Measurements from ENCODE around the gene FAM117A. TPM values are rescaled to one million over a fixed set of nuclear protein-coding genes. Genes with fewer than 3 reads are reported as not detected.

Gene FAM117A
- total and polyA plus RNA-seq, 3 experiments from 2014 or later: 21.8 to 85.0 (median 24.8) TPM

- Mint-ChIP-seq H3K9me3 (no peaks in the 10 kb centered on the region), H3K36me3 (peaks cover 0 to 51% (median 5%) of the 10 kb centered on the region in 3 donors), H3K27me3 (no peaks in the 10 kb centered on the region), H3K4me3 (peak within 1 kb of the TSS; percentile 91 to 100 (median 96)), H3K27ac (peak within 1 kb of the TSS; percentile 90 to 100 (median 98)), H3K4me1 (peaks cover 50 to 60% (median 59%) of the 10 kb centered on the region in 3 donors)
- ChIA-PET CTCF (interaction anchor here (0.6 to 3.4 kb wide), 14 partner anchors 9 to 219 kb away, joined by 3 to 18 read pairs (median 4); partner anchors contain the start of genes FAM117A and SLC35B1), POLR2A (interaction anchor here (0.7 to 3.0 kb wide), 11 partner anchors 22 to 427 kb away, joined by 3 to 24 read pairs (median 5); partner anchors contain the start of genes FAM117A and SLC35B1)
- peak within 1 kb of the TSS; percentile 93 for H3K4me3 ChIP-seq (ENCODE audit: low read length)
- peak within 1 kb of the TSS; percentile 98 for H3K27ac ChIP-seq (ENCODE audit: low read depth, low read length)
- peaks cover 33% of the 10 kb centered on the region for H3K4me1 ChIP-seq (ENCODE audit: insufficient read depth, low read length)
- no peaks in the 10 kb centered on the region for H3K27me3 ChIP-seq (ENCODE audit: insufficient read depth, low read length, poor library complexity, severe bottlenecking)
- no peaks in the 10 kb centered on the region for H3K9me3 ChIP-seq (ENCODE audit: low read length)
- H3K36me3 ChIP-seq (ENCODE audit: insufficient read depth, low read length): peaks cover 17% of the 10 kb centered on the region
- peak; percentile 97 to 99 (median 99) for DNase-seq
These were observed 24.7 kb upstream of the FAM117A start, which contains the start of gene KAT7 for GRCh38 chr17:49788478-49789242. KAT7 (plus strand) TSS chr17:49788681; CDS start chr17:49788835, 154 bp downstream.

- peaks cover 47 to 54% (median 53%) of the 10 kb centered on the region in 3 donors for H3K4me1 Mint-ChIP-seq
- DNase-seq: peak in 1 of 5 donors; percentile 8
These were observed 24.1 kb upstream of the FAM117A start for GRCh38 chr17:49787884-49788477.

DNA sequence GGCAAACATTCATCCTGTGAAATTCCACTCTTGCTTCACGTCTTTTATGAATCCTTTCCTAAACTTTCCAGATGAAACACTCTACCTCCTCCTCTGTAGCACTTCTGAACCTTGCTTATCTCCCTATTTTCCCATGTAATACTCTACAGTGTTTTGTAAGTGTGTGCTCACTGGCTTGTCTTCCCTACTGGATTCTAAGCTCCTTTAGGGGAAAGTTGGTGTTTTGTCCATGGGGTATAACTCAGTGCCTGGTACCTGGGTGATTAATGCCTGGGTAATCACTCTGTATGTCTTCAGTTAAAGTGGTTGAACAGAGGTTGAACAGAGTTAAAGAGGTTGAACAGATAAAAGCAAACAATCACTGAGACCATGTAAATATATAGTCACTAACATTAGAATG, 20.7 kb upstream of the FAM117A start:
- Histone ChIP-seq H3K4me3 (ENCODE audit: low read length) (no peak overlapping the region), H3K36me3 (ENCODE audit: insufficient read depth, low read length) (no peaks in the 10 kb centered on the region), H3K27ac (ENCODE audit: low read depth, low read length) (no peak overlapping the region), H3K4me1 (ENCODE audit: insufficient read depth, low read length) (peaks cover 13% of the 10 kb centered on the region), H3K27me3 (ENCODE audit: insufficient read depth, low read length, poor library complexity, severe bottlenecking) (no peaks in the 10 kb centered on the region), H3K9me3 (ENCODE audit: low read length) (no peaks in the 10 kb centered on the region)
- no peak for DNase-seq
- peaks cover 0 to 13% (median 0%) of the 10 kb centered on the region in 3 donors for H3K36me3 Mint-ChIP-seq
- H3K4me1 Mint-ChIP-seq: peaks cover 20 to 23% (median 23%) of the 10 kb centered on the region in 3 donors
- ChIA-PET CTCF (no interaction called here), POLR2A (interaction anchor here (1.1 kb wide), 1 partner anchor 20 kb away, joined by 3 read pairs; no protein-coding TSS in a partner anchor)
- H3K27ac Mint-ChIP-seq: peak overlapping the region in 1 of 8 donors; percentile 49
- no peaks in the 10 kb centered on the region for H3K9me3 Mint-ChIP-seq
- H3K4me3 Mint-ChIP-seq: no peak overlapping the region
- no peaks in the 10 kb centered on the region for H3K27me3 Mint-ChIP-seq

More at GRCh38 chr17:49787884-49788477, 24.1 kb upstream of the FAM117A start:
- ChIA-PET CTCF (interaction anchor here (0.8 to 3.4 kb wide), 13 partner anchors 9 to 218 kb away, joined by 3 to 18 read pairs (median 4); partner anchors contain the start of genes FAM117A and SLC35B1), POLR2A (interaction anchor here (0.7 to 3.0 kb wide), 11 partner anchors 21 to 426 kb away, joined by 3 to 24 read pairs (median 5); partner anchors contain the start of genes FAM117A and SLC35B1)
- no peaks in the 10 kb centered on the region for H3K9me3 Mint-ChIP-seq
- peak overlapping the region; percentile 90 to 100 (median 98) for H3K27ac Mint-ChIP-seq
- Histone ChIP-seq H3K9me3 (ENCODE audit: low read length) (no peaks in the 10 kb centered on the region), H3K27ac (ENCODE audit: low read depth, low read length) (peak overlapping the region; percentile 98), H3K27me3 (ENCODE audit: insufficient read depth, low read length, poor library complexity, severe bottlenecking) (no peaks in the 10 kb centered on the region), H3K4me3 (ENCODE audit: low read length) (peak overlapping the region; percentile 85), H3K4me1 (ENCODE audit: insufficient read depth, low read length) (peaks cover 29% of the 10 kb centered on the region), H3K36me3 (ENCODE audit: insufficient read depth, low read length) (peaks cover 13% of the 10 kb centered on the region)
- H3K36me3 Mint-ChIP-seq: peaks cover 0 to 44% (median 2%) of the 10 kb centered on the region in 3 donors
- peak overlapping the region; percentile 91 to 100 (median 96) for H3K4me3 Mint-ChIP-seq
- no peaks in the 10 kb centered on the region for H3K27me3 Mint-ChIP-seq

DNA sequence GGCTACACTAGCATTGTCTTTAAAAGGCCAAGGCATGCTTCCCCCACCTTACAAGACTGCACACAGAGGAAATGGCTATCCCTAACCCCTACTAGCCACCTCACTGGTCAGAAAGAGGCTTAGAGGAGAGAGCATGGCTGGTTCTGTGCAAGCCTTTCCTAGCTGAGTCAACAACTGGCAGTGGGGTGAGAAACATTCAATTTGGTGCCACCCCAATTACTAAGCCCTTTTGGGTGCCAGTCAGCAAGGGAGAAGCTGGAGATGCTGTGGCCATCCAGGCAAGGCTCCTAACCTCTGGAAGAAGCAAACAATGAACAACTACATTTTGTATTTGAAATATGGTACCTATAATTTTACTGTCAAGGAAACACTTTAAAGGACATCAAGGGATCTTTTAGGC, 19.9 kb upstream of the FAM117A start:
- Mint-ChIP-seq H3K36me3 (peaks cover 0 to 5% (median 0%) of the 10 kb centered on the region in 3 donors), H3K27ac (peak overlapping the region in 1 of 8 donors; percentile 49), H3K9me3 (no peaks in the 10 kb centered on the region), H3K27me3 (no peaks in the 10 kb centered on the region), H3K4me1 (peaks cover 17 to 22% (median 21%) of the 10 kb centered on the region in 3 donors), H3K4me3 (no peak overlapping the region)
- Histone ChIP-seq H3K4me1 (ENCODE audit: insufficient read depth, low read length) (peaks cover 8% of the 10 kb centered on the region), H3K27ac (ENCODE audit: low read depth, low read length) (no peak overlapping the region), H3K9me3 (ENCODE audit: low read length) (no peaks in the 10 kb centered on the region), H3K4me3 (ENCODE audit: low read length) (no peak overlapping the region), H3K36me3 (ENCODE audit: insufficient read depth, low read length) (no peaks in the 10 kb centered on the region), H3K27me3 (ENCODE audit: insufficient read depth, low read length, poor library complexity, severe bottlenecking) (no peaks in the 10 kb centered on the region)
- ChIA-PET CTCF (interaction anchor here (1.1 kb wide), 1 partner anchor 68 kb away, joined by 4 read pairs; no protein-coding TSS in a partner anchor), POLR2A (interaction anchor here (0.6 kb wide), 2 partner anchors 107 to 637 kb away, joined by 3 to 4 read pairs; no protein-coding TSS in a partner anchor)
- no peak for DNase-seq

DNA sequence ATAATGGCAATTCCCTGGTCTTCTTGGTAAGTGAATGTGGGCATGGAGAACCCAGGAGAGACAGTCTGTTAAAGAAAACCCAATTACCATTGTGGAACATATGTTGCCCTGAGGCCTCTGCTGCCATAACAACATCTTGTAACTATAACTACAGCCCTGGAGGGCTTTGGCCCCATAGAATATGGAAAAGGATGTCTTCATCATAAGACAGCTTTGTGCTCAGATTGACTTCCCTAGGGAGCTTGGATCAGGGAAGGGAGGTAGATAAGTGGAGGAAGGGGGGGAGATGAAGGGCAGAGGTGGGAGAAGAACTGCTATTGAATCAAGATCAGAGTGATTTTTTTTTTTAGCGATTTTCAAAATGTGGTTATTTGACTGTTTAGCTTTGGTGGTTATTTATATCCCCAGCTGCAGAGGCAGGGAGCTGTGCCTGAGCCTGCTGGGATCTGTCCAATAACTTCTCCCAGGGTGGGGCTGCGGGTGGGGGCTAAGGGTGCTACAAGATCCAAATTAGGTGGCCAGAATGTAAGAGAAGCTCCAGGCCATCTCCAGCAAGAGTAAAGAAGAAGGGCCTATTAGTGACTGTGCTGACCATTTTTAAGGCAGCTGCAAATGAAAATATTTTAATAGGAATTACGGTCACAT, 19.3 kb upstream of the FAM117A start:
- Mint-ChIP-seq H3K9me3 (no peaks in the 10 kb centered on the region), H3K4me1 (peaks cover 17 to 21% (median 20%) of the 10 kb centered on the region in 3 donors), H3K27ac (peak overlapping the region in 1 of 8 donors; percentile 12), H3K36me3 (peaks cover 0 to 1% (median 0%) of the 10 kb centered on the region in 3 donors), H3K4me3 (no peak overlapping the region), H3K27me3 (no peaks in the 10 kb centered on the region)
- no peak overlapping the region for H3K4me3 ChIP-seq (ENCODE audit: low read length)
- no peaks in the 10 kb centered on the region for H3K36me3 ChIP-seq (ENCODE audit: insufficient read depth, low read length)
- peaks cover 8% of the 10 kb centered on the region for H3K4me1 ChIP-seq (ENCODE audit: insufficient read depth, low read length)
- H3K9me3 ChIP-seq (ENCODE audit: low read length): no peaks in the 10 kb centered on the region
- H3K27me3 ChIP-seq (ENCODE audit: insufficient read depth, low read length, poor library complexity, severe bottlenecking): no peaks in the 10 kb centered on the region
- POLR2A ChIA-PET: interaction anchor here (0.6 kb wide), 2 partner anchors 106 to 638 kb away, joined by 3 to 4 read pairs; no protein-coding TSS in a partner anchor
- DNase-seq: no peak
- H3K27ac ChIP-seq (ENCODE audit: low read depth, low read length): no peak overlapping the region
- CTCF ChIA-PET: interaction anchor here (1.1 kb wide), 1 partner anchor 68 kb away, joined by 4 read pairs; no protein-coding TSS in a partner anchor

DNA sequence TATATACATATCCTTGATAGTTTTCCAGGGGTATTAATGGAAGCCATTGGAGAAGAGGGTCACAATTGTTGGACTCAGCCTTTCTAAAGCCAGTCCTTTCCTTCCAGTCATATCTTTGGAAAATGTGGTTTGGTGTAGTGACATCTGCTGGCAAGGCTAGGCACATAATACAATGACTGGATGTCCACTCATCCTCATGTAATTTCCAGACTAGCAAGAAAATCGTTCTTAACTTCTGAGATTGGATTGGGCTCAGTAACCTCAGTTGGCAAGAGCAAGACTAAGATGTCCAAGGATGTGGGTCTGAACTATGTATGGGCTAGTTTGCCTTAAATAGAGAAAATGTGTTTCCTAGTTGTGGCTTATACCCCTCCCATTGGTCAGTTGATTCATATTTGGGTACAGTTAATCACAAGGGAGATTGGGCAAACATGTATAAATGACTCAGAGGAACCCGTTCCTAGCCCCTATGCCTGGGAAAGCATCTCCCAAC, 15.9 kb upstream of the FAM117A start:
- Histone ChIP-seq H3K4me1 (ENCODE audit: insufficient read depth, low read length) (no peaks in the 10 kb centered on the region), H3K27ac (ENCODE audit: low read depth, low read length) (no peak overlapping the region), H3K4me3 (ENCODE audit: low read length) (no peak overlapping the region), H3K9me3 (ENCODE audit: low read length) (no peaks in the 10 kb centered on the region), H3K27me3 (ENCODE audit: insufficient read depth, low read length, poor library complexity, severe bottlenecking) (no peaks in the 10 kb centered on the region), H3K36me3 (ENCODE audit: insufficient read depth, low read length) (no peaks in the 10 kb centered on the region)
- Mint-ChIP-seq H3K4me3 (no peak overlapping the region), H3K9me3 (no peaks in the 10 kb centered on the region), H3K4me1 (peaks cover 7 to 9% (median 8%) of the 10 kb centered on the region in 3 donors), H3K27me3 (peaks cover 0 to 4% of the 10 kb centered on the region in 2 donors), H3K36me3 (no peaks in the 10 kb centered on the region), H3K27ac (peak overlapping the region in 1 of 8 donors; percentile 43)
- CTCF ChIA-PET: interaction anchor here (0.7 to 3.0 kb wide), 6 partner anchors 8 to 209 kb away, joined by 3 to 15 read pairs (median 7); partner anchors contain the start of genes FAM117A and SLC35B1
- peak in 1 of 5 donors; percentile 13 for DNase-seq
- POLR2A ChIA-PET: interaction anchor here (1.6 kb wide), 1 partner anchor 71 kb away, joined by 3 read pairs; no protein-coding TSS in a partner anchor

GRCh38 chr17:49779156-49779738, 15.3 kb upstream of the FAM117A start:
- H3K9me3 Mint-ChIP-seq: no peaks in the 10 kb centered on the region
- H3K4me3 ChIP-seq (ENCODE audit: low read length): no peak overlapping the region
- peak overlapping the region in 1 of 7 donors; percentile 14 for H3K4me3 Mint-ChIP-seq
- CTCF ChIA-PET: interaction anchor here (0.7 to 3.0 kb wide), 6 partner anchors 9 to 209 kb away, joined by 3 to 15 read pairs (median 7); partner anchors contain the start of genes FAM117A and SLC35B1
- no peaks in the 10 kb centered on the region for H3K36me3 Mint-ChIP-seq
- H3K27me3 Mint-ChIP-seq: peaks cover 0 to 4% of the 10 kb centered on the region in 2 donors
- H3K27ac ChIP-seq (ENCODE audit: low read depth, low read length): no peak overlapping the region
- no peaks in the 10 kb centered on the region for H3K36me3 ChIP-seq (ENCODE audit: insufficient read depth, low read length)
- POLR2A ChIA-PET: interaction anchor here (1.6 kb wide), 1 partner anchor 71 kb away, joined by 3 read pairs; no protein-coding TSS in a partner anchor
- H3K27ac Mint-ChIP-seq: no peak overlapping the region
- no peaks in the 10 kb centered on the region for H3K9me3 ChIP-seq (ENCODE audit: low read length)
- no peaks in the 10 kb centered on the region for H3K27me3 ChIP-seq (ENCODE audit: insufficient read depth, low read length, poor library complexity, severe bottlenecking)
- DNase-seq: no peak
- H3K4me1 ChIP-seq (ENCODE audit: insufficient read depth, low read length): no peaks in the 10 kb centered on the region
- peaks cover 7 to 9% (median 8%) of the 10 kb centered on the region in 3 donors for H3K4me1 Mint-ChIP-seq

All from CD8-positive, alpha-beta memory T cell (primary cell).